C1 segment of cervical spinal cord (tissue), 14 donors: Measurements from ENCODE around the gene TGFBRAP1.

Experiments
- DNase-seq, 14 donors: peaks; one replicate each; lab custom pipeline; 2025; lab: John Stamatoyannopoulos, UW

Gene TGFBRAP1

GRCh38 chr2:105329561-105330495 lies at the start of gene TGFBRAP1:
Gene TGFBRAP1 (minus strand): TSS chr2:105329735. CDS start chr2:105308301, 21,434 bp downstream.
- DNase-seq: peak in 12 of 14 donors; percentile 15 to 79 (median 42)

GRCh38 chr2:105378921-105379383 lies 49.4 kb upstream of the TGFBRAP1 start:
- DNase-seq: no peak

DNA sequence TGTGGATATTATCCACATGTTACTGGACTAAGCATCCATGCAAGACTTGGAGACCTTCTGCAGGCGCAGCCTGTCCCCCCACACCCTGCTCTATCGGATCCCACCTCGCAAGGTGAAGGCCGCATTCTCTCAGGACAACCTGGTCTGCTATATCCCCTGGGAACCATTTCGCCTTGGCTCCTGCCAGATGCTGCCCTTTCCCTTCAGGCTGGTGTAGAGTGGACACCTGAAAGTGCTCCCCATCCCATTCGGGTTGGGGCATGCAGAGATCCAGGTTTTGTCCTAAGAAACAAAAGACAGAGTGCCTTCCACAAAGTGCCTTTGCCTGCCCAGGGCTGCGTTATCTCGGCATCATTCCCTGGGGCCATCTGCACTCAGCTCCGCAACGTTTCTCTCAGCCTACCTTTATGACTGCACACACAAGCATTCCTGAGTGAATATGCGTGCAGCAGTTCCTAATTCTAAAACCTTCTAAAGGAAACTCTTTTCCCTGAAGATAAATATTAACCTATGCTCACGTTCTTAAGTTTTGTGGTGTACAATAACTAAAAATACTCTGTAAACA lies 48.8 kb upstream of the TGFBRAP1 start:
- no peak for DNase-seq

DNA sequence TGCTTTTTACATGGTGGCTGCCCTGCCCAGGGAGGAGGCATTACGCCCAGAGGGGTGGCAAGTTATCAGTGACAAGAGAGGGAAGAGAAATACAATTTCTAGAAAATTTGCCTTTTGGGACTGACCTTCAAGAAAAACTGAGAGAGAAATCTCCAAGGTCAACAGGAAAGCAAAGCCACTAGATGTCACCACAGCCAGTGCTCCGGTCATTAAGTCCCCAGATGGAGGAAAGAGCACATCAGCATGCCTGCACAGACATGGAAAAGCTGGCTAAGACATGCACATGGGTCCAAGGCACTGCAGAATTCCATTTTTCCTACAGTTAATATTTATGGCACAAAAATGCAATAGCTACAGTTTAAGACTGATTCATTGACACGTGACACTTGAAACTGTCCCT lies 48.3 kb upstream of the TGFBRAP1 start:
- DNase-seq: no peak

GRCh38 chr2:105376789-105377240 lies 47.3 kb upstream of the TGFBRAP1 start:
- DNase-seq: no peak

- no peak for DNase-seq
Measured at GRCh38 chr2:105376010-105376409, 46.5 kb upstream of the TGFBRAP1 start.

GRCh38 chr2:105375001-105375561 lies 45.5 kb upstream of the TGFBRAP1 start:
- DNase-seq: no peak

GRCh38 chr2:105373895-105374401 lies 44.4 kb upstream of the TGFBRAP1 start:
- no peak for DNase-seq

DNA sequence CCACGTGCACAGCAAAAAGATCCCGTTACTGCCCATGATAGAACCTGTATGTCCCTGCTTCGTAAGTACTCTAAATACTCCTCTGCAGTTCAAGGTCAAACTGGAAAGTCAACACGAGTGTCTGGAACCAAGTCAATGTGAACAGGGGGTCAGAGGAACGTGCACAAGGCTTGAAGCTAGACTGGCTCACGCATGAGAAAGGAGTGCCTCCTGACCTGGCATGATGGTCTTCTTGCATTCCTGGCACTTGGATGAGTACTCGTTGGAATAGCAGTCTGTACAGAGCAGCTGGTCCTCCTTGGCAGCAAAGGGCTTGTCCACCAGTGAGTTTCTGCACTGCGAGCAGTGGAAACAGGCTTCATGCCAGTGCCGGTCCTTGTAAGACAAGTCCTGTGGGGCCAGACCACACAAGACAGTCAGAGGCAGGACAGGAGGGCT lies 43.8 kb upstream of the TGFBRAP1 start:
- peak in 3 of 14 donors; percentile 18 to 88 (median 28) for DNase-seq

DNA sequence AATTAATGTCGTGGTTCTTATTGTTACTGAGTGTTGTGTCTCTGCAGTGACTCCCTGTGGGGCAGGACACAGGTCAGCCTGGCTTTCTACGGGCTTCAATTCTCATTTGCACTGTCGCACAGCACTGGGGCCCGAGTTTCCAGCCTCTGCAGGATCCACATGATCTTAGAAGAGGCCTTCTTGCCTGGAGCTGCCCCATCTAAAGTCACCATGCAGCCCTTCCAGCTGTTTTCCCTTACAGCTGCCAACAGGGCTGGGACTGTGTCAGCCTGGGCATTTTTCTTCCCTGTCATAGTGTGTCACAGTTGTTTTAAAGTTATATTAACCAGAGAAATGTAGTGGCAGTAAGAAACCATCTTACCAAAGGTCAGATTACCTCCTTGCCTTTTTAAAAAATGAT lies 42.3 kb upstream of the TGFBRAP1 start:
- DNase-seq: no peak

DNA sequence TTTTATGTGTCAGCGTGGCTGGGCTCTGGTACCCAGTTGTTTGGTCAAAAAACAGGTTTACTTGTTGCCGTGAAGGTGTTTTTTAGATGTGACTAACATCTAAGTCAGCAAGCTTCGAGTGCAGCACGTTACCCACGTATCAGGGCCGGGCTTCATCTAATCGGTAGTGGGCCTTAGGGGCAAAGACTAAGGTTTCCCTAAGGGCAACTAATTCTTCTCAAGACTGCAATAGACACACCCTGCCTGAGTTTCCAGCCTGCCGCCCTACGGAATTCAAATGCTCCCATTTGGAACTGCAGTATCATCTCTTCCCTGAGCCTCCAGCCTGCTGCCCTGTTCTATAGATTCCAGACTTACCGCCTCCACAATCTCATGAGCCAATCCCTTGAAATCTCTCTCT lies 41.6 kb upstream of the TGFBRAP1 start:
- no peak for DNase-seq

GRCh38 chr2:105369777-105370690 lies 40.5 kb upstream of the TGFBRAP1 start:
- DNase-seq: peak; percentile 9 to 82 (median 57)

- no peak for DNase-seq
Measured at GRCh38 chr2:105368759-105369408, 39.3 kb upstream of the TGFBRAP1 start.

DNA sequence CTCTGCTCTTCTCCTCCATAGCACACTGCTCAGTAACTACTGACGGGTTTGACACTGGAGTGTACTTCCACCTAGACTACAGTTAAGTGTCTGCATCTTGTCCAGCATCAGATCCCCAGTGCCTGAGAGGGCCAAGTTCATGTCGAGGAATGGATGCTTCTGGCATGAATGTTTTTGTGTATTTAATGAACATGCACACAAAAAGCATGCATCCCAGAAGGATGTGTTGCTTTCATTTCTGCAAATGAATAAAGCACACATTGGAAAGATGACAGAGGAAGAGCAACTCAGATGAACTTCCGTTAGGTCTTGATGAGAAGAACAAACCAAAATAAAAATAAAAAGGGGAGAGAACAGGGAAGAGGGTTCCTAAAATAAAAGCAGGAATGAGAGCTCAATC lies 35.7 kb upstream of the TGFBRAP1 start:
- no peak for DNase-seq

GRCh38 chr2:105364436-105365139 lies 35.1 kb upstream of the TGFBRAP1 start:
- no peak for DNase-seq

DNA sequence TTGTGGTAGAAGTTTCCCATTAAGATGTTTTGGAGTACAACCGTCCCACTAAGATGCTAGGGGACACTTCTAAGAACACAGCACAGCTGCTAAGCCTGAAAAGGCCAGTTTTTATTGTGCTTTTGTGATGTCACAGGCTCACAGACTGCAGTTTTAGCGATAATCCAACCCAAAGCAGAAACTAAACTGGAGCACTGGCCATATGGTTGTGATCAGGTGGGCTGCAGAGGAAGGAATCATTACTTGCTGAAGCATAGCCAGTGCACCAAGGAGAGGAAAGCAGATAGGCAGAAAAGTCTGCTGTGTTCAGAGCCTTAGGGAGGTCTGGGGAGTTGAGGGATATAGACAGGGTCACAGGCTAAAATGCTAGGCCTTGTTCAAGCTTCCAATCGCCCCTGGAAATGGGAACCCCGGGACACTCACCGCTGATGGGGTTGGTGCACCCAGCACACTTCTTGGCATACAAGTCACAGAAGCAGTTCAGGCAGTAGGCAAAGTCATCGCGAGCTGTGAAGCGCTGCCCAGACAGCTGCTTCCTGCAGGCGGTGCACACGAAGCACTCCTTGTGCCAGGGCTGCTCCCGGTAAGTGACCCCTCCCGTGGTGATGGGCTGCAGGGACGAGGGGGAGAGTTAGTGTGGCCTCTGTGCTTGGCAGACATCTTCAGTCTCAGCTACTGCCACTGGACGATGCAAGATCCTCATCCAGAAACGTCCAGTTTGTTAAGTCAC lies 33.5 kb upstream of the TGFBRAP1 start:
- no peak for DNase-seq

DNA sequence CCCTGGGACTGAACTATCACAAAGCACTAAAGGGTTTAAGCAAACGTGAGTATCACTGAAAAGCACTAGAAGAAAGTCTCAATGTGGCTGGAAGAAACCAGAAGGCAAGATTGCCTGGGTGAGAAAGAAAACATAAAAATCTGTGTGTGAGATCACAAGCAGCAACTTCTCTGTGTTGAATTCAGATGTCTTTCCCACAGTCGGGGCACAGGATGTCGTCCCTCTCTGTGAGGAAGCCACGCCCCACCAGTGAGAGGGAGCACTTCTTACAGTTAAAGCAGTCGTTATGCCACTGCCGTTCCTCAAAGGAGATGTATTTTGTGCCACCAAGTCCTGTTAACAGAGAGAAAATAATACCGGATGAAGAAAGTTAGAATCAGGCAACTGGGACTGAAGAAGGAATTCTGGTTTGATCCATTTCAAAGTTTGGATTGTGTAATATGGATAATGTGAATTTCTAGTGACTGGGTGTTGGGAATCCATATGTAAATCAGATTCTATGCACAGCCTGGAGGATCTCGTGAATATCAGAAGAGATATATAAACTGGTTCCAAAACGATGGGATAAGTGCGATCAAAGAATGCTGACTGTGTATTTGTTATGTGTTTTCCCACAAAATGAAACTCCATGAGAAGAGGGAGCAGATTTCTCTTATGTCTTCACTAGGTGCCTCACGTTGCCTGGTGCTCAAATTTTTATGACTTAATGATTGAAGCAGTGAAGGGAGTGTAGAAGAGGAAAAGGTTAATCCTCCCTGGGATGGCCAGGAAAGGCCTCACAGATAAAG lies 31.8 kb upstream of the TGFBRAP1 start:
- no peak for DNase-seq

DNA sequence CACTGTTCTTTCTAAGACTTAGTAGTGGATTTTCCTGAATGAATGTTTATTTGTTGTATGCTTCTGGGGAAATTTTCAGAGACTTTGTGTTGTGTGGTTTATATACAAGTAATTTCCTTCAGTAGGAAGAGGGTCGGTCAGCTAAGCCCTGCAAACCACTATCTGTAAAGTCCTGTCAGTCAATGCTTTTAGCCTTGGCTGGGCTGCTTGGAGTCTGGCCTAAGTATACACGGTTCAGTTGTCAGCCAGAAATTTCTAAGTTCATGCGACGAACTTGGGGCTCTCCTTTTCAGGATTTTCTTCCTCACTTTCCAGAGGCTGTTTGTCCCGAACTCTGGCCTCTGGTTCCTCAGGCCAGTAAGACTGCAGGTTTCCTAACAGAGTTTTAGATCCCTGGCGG lies 29.1 kb upstream of the TGFBRAP1 start:
- DNase-seq: no peak
